Sigmoid colon (tissue), 7 donors: ENCODE data around the gene CTSW. TPM values are rescaled to one million over a fixed set of nuclear protein-coding genes. Genes with fewer than 3 reads are reported as not detected.

ENCODE experiments used
- DNase-seq: peaks from one replicate; pipeline ENCODE4 v3.0.0-alpha.2; 2019
- H3K27ac ChIP-seq, 4 donors: fragments of 200-600 bp; sonication (generic); one replicate each; pipeline ENCODE4 v1.5.1; 2016 to 2019; ENCODE audit warnings: mild to moderate bottlenecking in 1 of 4
- H3K27me3 ChIP-seq, 3 donors: fragments of 200-600 bp; sonication (generic); one replicate each; pipeline ENCODE4 v1.5.1; 2019; ENCODE audit warnings: mild to moderate bottlenecking in 1 of 3
- H3K36me3 ChIP-seq, 4 donors: fragments of 200-600 bp; sonication (generic); one replicate each; pipeline ENCODE4 v1.5.1; 2016 to 2019
- H3K4me1 ChIP-seq, 4 donors: fragments of 200-600 bp; sonication (generic); one replicate each; pipeline ENCODE4 v1.5.1; 2017 to 2019
- H3K4me3 ChIP-seq, 4 donors: fragments of 200-600 bp; sonication (generic); one replicate each; pipeline ENCODE4 v1.5.1; 2017 to 2019; ENCODE audit warnings: mild to moderate bottlenecking in 2 of 4, moderate library complexity in 1 of 4
- H3K9me3 ChIP-seq, 4 donors: fragments of 200-600 bp in 3 of 4; sonication (generic) in 3 of 4; one replicate each; pipeline versions ENCODE4 v1.5.1 to v1.6.1; 2013 to 2019
- EP300 ChIP-seq, 4 donors: sonication (generic); formaldehyde crosslinking; IDR thresholded peaks; one replicate each; pipeline ENCODE4 v1.6.1; 2017; ENCODE audit warnings: antibody characterized with exemption in 4 of 4
- POLR2A ChIP-seq, 2 donors: fragments of 450-650 bp; IDR thresholded peaks; one replicate each; pipeline ENCODE4 v1.6.1; 2016; ENCODE audit warnings: antibody characterized with exemption in 2 of 2, mild to moderate bottlenecking in 2 of 2, moderate library complexity in 2 of 2
- POLR2AphosphoS5 ChIP-seq, 4 donors: sonication (generic); formaldehyde crosslinking; IDR thresholded peaks; one replicate each; pipeline ENCODE4 v1.6.1; 2017; ENCODE audit warnings: antibody characterized with exemption in 4 of 4
- WGBS, 2 donors: extraction: QIAGEN DNeasy Blood & Tissue Kit; methylation state at CpG; one replicate each; pipeline ENCODE4 v1.1.7; 2013; 5-methylcytosine and 5-hydroxymethylcytosine counted together
- intact Hi-C: fragments of 100-400 bp; cut with DNase I; formaldehyde crosslinking; loops from one replicate; pipeline ENCODE4 v1.15.1; 2023
- polyA plus RNA-seq, 3 donors: library from polyadenylated mRNA; stranded (reverse); fragments of 200-250 nt; gene quantifications; one replicate each; pipeline ENCODE4 v1.2.3, GENCODE V29; 2013
- total RNA-seq, 4 donors: library from RNA; depleted of rRNA; stranded (reverse); fragments of >200 nt; gene quantifications; one replicate each; pipeline ENCODE4 v1.1.0, GENCODE V29; 2016
- TF ChIP-seq, protein P1 (sequence below), 4 experiments: fragments of 450-650 bp in 3 of 4; fragments of 200-600 bp in 1 of 4; IDR thresholded peaks; one replicate each; pipeline ENCODE4 v1.5.1; 2016 to 2019; ENCODE audit warnings: antibody characterized with exemption in 4 of 4, mild to moderate bottlenecking in 3 of 4, moderate library complexity in 2 of 4
- donor health status: healthy with polysubstance abuse.
- donor health status: Bipolar disorder and iron deficiency.
- donor health status: healthy.

CTSW gene
- total and polyA plus RNA-seq, 7 donors = 0.82 to 3.1 (median 2.3) TPM; not detected in 4

DNA sequence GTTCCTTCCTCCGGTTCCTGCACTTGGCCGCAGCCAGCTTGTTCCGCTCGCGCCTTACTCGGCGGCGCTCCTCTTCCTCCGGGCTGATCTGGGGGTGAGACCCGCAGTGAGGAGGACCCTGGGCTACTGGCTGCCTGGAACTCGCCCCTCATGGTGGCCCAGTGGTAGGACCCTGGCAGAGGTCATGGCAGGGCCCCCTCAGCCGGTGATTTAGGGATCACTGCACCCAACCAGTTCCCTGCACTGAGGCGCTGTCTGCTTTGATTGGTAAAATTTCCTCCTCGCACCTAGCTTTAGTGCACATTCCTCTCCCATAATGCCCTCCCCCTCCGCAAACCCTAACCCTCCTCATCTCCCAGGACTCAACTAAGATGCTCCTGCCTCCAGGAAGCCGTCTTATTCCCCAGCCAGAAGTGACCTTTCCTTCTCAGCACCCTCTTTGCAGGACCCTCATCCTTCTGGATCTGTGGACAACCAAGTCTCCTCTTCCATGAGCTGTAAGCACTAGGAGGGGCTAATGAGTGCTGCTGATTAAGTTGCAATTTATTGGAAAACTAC, 14.5 kb downstream of the CTSW start:
- peak overlapping the region in 2 of 4 donors; percentile 16 to 18 for H3K4me3 ChIP-seq
- H3K9me3 ChIP-seq = no peaks in the 10 kb centered on the region
- TF ChIP-seq POLR2AphosphoS5 (IDR thresholded peaks at IDR 0.05) (peak in 2 of 4 donors; percentile 19 to 26), POLR2A (IDR thresholded peaks at IDR 0.05) (no peak)
- intact Hi-C loops = no loop called here
- H3K36me3 ChIP-seq = no peaks in the 10 kb centered on the region
- DNase-seq = no peak
- H3K27me3 ChIP-seq = peaks cover 0 to 3% (median 2%) of the 10 kb centered on the region in 3 donors
- WGBS, 2 donors = 48 to 84% methylated on average over 16 of the region's 16 CpGs
- peaks cover 0 to 53% (median 43%) of the 10 kb centered on the region in 4 donors for H3K4me1 ChIP-seq
- H3K27ac ChIP-seq = peak overlapping the region; percentile 95 to 98 (median 97)

DNA sequence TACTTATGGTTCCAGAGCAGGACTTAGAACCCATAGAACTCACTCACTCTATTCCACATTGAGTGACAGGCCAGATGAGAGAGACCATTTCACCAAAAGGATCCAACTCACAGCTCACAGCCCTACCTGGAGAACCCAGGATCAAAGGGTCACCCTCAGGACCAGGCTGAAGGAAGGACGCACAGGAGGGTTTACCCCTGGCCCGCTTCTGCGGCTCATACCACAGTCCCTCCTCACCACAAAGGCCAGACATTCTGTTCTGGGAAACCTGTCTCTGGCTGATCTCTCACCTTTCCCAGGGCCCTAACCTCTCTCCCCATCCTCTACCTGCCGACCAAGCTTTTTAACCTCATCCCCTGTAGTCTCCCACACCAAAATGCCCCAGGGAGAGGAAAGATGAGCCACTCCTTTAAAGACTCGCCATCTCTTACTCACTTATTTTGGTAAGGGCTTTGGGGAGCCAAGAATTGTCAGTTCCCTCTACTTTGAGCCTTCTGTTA, 15.9 kb downstream of the CTSW start:
- 92 to 93% methylated on average over 5 of the region's 5 CpGs for WGBS, 2 donors
- H3K36me3 ChIP-seq = no peaks in the 10 kb centered on the region
- H3K27ac ChIP-seq = no peak overlapping the region
- H3K9me3 ChIP-seq = no peaks in the 10 kb centered on the region
- H3K27me3 ChIP-seq = peaks cover 0 to 15% (median 8%) of the 10 kb centered on the region in 3 donors
- H3K4me3 ChIP-seq = no peak overlapping the region
- no peak for DNase-seq
- peaks cover 0 to 53% (median 45%) of the 10 kb centered on the region in 4 donors for H3K4me1 ChIP-seq
- TF ChIP-seq, protein P1, sequence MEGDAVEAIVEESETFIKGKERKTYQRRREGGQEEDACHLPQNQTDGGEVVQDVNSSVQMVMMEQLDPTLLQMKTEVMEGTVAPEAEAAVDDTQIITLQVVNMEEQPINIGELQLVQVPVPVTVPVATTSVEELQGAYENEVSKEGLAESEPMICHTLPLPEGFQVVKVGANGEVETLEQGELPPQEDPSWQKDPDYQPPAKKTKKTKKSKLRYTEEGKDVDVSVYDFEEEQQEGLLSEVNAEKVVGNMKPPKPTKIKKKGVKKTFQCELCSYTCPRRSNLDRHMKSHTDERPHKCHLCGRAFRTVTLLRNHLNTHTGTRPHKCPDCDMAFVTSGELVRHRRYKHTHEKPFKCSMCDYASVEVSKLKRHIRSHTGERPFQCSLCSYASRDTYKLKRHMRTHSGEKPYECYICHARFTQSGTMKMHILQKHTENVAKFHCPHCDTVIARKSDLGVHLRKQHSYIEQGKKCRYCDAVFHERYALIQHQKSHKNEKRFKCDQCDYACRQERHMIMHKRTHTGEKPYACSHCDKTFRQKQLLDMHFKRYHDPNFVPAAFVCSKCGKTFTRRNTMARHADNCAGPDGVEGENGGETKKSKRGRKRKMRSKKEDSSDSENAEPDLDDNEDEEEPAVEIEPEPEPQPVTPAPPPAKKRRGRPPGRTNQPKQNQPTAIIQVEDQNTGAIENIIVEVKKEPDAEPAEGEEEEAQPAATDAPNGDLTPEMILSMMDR (IDR thresholded peaks at IDR 0.05) = no peak
- TF ChIP-seq EP300 (IDR thresholded peaks at IDR 0.05) (no peak), POLR2AphosphoS5 (IDR thresholded peaks at IDR 0.05) (no peak), POLR2A (IDR thresholded peaks at IDR 0.05) (no peak)
- intact Hi-C loops = no loop called here

DNA sequence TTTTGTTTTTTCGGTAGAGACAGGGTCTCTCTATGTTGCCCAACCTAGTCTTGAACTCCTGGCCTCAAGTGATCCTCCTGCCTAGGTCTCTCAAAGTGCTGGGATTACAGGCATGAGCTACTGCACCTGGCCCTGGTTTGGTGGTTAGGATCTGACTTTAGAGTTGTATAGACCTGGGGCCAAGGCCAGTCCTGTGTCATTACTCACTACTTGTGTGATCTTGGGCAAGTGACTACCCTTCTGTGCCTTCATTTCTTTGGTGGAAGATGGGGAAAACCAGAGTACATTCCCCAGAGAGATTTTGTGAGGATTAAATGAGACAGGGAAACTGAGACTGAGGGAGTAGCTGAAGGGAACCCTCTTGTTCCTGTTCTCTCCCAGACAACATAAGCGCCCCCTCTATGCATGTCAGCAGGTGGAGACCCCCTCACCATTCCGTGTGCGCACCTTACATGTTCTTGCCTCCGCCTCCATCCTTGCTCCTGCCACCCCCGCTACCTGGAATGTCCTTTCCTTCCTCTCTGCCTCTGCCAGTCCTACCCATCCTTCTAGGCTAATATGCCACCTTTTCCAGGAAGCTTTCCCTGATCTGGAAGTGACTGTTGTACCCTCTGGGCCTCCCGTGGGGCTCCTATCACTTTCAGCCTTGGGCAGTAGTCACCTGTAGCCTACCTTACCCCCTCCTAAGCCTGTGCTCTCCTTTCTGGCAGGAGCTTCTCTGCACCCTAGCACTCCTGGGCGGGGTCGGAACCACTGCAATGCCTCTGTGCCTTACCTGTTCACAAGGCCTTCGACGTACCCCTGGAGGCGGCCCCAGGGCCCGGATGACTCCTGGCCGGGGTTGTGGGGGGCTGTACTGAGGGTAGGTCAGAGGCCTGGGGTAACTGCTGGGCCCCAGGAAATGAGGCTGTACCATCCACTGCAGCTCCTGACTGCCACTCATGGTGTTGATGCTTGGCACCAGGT, 16.7 kb downstream of the CTSW start:
- H3K27me3 ChIP-seq = peaks cover 0 to 15% (median 8%) of the 10 kb centered on the region in 3 donors
- no peaks in the 10 kb centered on the region for H3K9me3 ChIP-seq
- WGBS, 2 donors = 89 to 92% methylated on average over 14 of the region's 14 CpGs
- intact Hi-C loops = no loop called here
- no peak for DNase-seq
- peaks cover 0 to 50% (median 43%) of the 10 kb centered on the region in 4 donors for H3K4me1 ChIP-seq
- H3K4me3 ChIP-seq = no peak overlapping the region
- TF ChIP-seq POLR2A (IDR thresholded peaks at IDR 0.05) = no peak
- no peak for TF ChIP-seq POLR2AphosphoS5 (IDR thresholded peaks at IDR 0.05)
- TF ChIP-seq, protein P1 (IDR thresholded peaks at IDR 0.05) = no peak
- no peak for TF ChIP-seq EP300 (IDR thresholded peaks at IDR 0.05)
- H3K27ac ChIP-seq = no peak overlapping the region
- no peaks in the 10 kb centered on the region for H3K36me3 ChIP-seq

DNA sequence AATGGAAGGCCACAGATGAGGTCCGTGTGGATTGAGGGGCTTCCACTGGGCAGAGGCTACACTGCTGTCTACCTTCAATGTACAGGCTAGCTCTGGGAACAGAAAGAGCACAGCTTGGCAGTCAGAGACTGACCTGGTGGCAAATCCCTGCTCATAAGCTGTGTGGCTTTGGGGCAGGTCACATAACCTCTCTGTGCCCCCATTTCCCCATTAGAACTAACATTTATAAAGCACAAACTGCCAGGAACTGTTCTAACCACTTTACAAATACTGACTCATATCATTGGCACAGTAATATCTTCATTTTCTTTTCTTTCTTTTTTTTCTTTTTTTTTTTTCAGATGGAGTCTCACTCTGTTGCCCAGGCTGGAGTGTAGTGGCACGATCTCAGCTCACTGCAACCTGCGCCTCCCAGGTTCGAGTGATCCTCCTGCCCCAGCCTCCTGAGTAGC, 17.4 kb downstream of the CTSW start:
- no peak for DNase-seq
- 91 to 94% methylated on average over 4 of the region's 4 CpGs for WGBS, 2 donors
- TF ChIP-seq POLR2AphosphoS5 (IDR thresholded peaks at IDR 0.05) = no peak
- Histone ChIP-seq H3K4me3 (no peak overlapping the region), H3K27me3 (peaks cover 0 to 15% (median 8%) of the 10 kb centered on the region in 3 donors), H3K4me1 (peaks cover 0 to 42% (median 36%) of the 10 kb centered on the region in 4 donors), H3K9me3 (no peaks in the 10 kb centered on the region), H3K27ac (no peak overlapping the region), H3K36me3 (no peaks in the 10 kb centered on the region)
- intact Hi-C loops = no loop called here

DNA sequence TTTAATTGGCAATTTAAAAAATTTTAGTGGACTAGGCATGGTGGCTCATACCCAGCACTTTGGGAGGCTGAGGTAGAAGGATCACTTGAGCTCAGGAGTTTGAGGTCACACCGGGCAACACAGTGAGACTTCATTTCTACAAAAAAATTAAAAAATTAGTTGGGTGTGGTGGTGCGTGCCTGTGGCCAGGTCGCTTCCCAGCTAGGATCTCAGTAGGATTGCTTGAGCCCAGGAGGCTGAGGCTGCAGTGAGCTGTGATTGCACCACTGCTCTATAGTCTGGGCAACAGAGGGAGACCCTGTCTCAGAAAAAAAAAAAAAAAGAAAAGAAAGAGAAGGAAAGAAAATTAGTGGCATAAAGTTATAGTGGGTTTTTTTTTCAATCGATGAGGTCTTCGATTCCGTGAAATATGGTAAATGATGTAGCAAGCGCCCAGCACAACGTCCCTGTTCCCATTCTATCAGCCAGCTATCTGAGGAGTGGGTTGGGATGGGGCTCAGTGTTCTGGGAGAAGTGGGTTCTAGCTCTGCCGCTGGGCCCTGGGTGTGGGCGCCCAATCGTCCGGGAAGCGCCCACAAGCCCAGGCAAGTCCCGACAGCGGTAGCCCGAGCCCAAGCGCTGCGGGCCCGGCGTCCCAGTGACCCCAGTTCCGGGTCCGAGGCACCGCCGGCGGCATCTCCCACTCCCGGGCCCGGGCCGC, 19.2 kb downstream of the CTSW start:
- Histone ChIP-seq H3K4me3 (peak overlapping the region; percentile 15 to 70 (median 57)), H3K36me3 (no peaks in the 10 kb centered on the region), H3K4me1 (peaks cover 0 to 25% (median 18%) of the 10 kb centered on the region in 4 donors), H3K27me3 (peaks cover 0 to 15% (median 8%) of the 10 kb centered on the region in 3 donors), H3K9me3 (no peaks in the 10 kb centered on the region), H3K27ac (peak overlapping the region in 2 of 4 donors; percentile 76 to 79)
- intact Hi-C loops = no loop called here
- DNase-seq = no peak
- TF ChIP-seq POLR2A (IDR thresholded peaks at IDR 0.05) (no peak), EP300 (IDR thresholded peaks at IDR 0.05) (no peak), POLR2AphosphoS5 (IDR thresholded peaks at IDR 0.05) (no peak)
- TF ChIP-seq, protein P1 (IDR thresholded peaks at IDR 0.05) = no peak
- 23 to 26% methylated on average over 28 of the region's 28 CpGs for WGBS, 2 donors
